Upper lobe of left lung (tissue), 6 donors: ENCODE data around the gene CDT1. TPM values are rescaled to one million over a fixed set of nuclear protein-coding genes. Genes with fewer than 3 reads are reported as not detected.
A peak's percentile ranks its signal among the peaks of the same experiment; 100 is the strongest.

Experiments
- ATAC-seq, 2 donors: fragments of 200-7000 bp; cut with Tn5 transposase; one replicate each; pipeline ENCODE4 v1.9.1; 2022; ENCODE audit warnings: mild to moderate bottlenecking in 2 of 2, moderate library complexity in 2 of 2; ENCODE audit not compliant: low FRiP score in 2 of 2
- DNase-seq, 2 donors: peaks; one replicate each; pipeline ENCODE4 v3.0.0-alpha.2; 2019 to 2020
- H3K27ac ChIP-seq, 4 donors: fragments of 200-600 bp; sonication (generic); one replicate each; pipeline ENCODE4 v1.5.1; 2016 to 2019
- H3K27me3 ChIP-seq, 4 donors: fragments of 200-600 bp; sonication (generic); one replicate each; pipeline ENCODE4 v1.5.1; 2017 to 2019
- H3K36me3 ChIP-seq, 4 donors: fragments of 200-600 bp; sonication (generic); one replicate each; pipeline ENCODE4 v1.5.1; 2016 to 2019
- H3K4me1 ChIP-seq, 4 donors: fragments of 200-600 bp; sonication (generic); one replicate each; pipeline ENCODE4 v1.5.1; 2018 to 2019
- H3K4me3 ChIP-seq, 4 donors: fragments of 200-600 bp; sonication (generic); one replicate each; pipeline ENCODE4 v1.5.1; 2017 to 2019; ENCODE audit warnings: mild to moderate bottlenecking in 2 of 4, moderate library complexity in 1 of 4
- H3K9me3 ChIP-seq, 4 donors: fragments of 200-600 bp; sonication (generic); one replicate each; pipeline ENCODE4 v1.5.1; 2018 to 2019
- CTCF ChIP-seq, 6 experiments: fragments of 450-650 bp in 4 of 6; fragments of 200-600 bp in 2 of 6; sonication (generic) in 2 of 6; IDR thresholded peaks; one replicate each; pipeline ENCODE4 v1.5.1; 2016 to 2019; ENCODE audit warnings: antibody characterized with exemption in 6 of 6
- EP300 ChIP-seq, 4 donors: sonication (generic); formaldehyde crosslinking; IDR thresholded peaks; one replicate each; pipeline ENCODE4 v1.5.1; 2017; ENCODE audit warnings: antibody characterized with exemption in 4 of 4, control low read depth in 2 of 4
- POLR2A ChIP-seq, 4 donors: fragments of 450-650 bp; IDR thresholded peaks; one replicate each; pipeline ENCODE4 v1.5.1; 2016 to 2017; ENCODE audit warnings: antibody characterized with exemption in 4 of 4, mild to moderate bottlenecking in 2 of 4
- POLR2AphosphoS5 ChIP-seq, 2 donors: sonication (generic); formaldehyde crosslinking; IDR thresholded peaks; one replicate each; pipeline ENCODE4 v1.5.1; 2017; ENCODE audit warnings: antibody characterized with exemption in 2 of 2
- WGBS, 2 donors: methylation state at CpG; one replicate each; pipeline ENCODE4 v1.1.5; 2017 to 2018; 5-methylcytosine and 5-hydroxymethylcytosine counted together
- total RNA-seq, 6 donors: library from RNA; depleted of rRNA in 4 of 6; stranded (reverse); fragments of >200 nt in 4 of 6; gene quantifications; one replicate each; pipeline versions ENCODE4 v1.1.0 to v1.2.1, GENCODE V29; 2016 to 2021
- donor health status: DM: no; HTN: no; CAD: no; lungs with moderate emphysema.
- donor health status: DM: no; HTN: yes; CAD: no; lungs with severe emphysema.

CDT1 gene
- total RNA-seq, 6 donors from 2014 or later, result 2.3 to 4.7 (median 3.5) TPM; not detected in 1

GRCh38 chr16:88817785-88818574, 14.4 kb downstream of the CDT1 start:
- 60 to 82% methylated on average over 8 to 40 of the region's 40 CpGs for WGBS, 2 donors
- H3K4me1 ChIP-seq, result peaks cover under 1 to 3% (median 2%) of the 10 kb centered on the region in 4 donors
- H3K4me3 ChIP-seq, result no peak overlapping the region
- H3K27me3 ChIP-seq, result no peaks in the 10 kb centered on the region
- peak overlapping the region in 1 of 4 donors; percentile 10 for H3K27ac ChIP-seq
- H3K9me3 ChIP-seq, result no peaks in the 10 kb centered on the region
- DNase-seq (peak in 1 of 2 donors; percentile 76), ATAC-seq (no peak)
- H3K36me3 ChIP-seq, result peaks cover 8 to 32% (median 24%) of the 10 kb centered on the region in 4 donors
- TF ChIP-seq POLR2A (IDR thresholded peaks at IDR 0.05) (no peak), POLR2AphosphoS5 (IDR thresholded peaks at IDR 0.05) (no peak), EP300 (IDR thresholded peaks at IDR 0.05) (no peak), CTCF (IDR thresholded peaks at IDR 0.05) (no peak)

- Histone ChIP-seq H3K4me1 (no peaks in the 10 kb centered on the region), H3K27me3 (no peaks in the 10 kb centered on the region), H3K27ac (no peak overlapping the region), H3K9me3 (no peaks in the 10 kb centered on the region), H3K36me3 (peaks cover 8 to 35% (median 25%) of the 10 kb centered on the region in 4 donors), H3K4me3 (no peak overlapping the region)
- TF ChIP-seq EP300 (IDR thresholded peaks at IDR 0.05) (no peak), POLR2AphosphoS5 (IDR thresholded peaks at IDR 0.05) (no peak), POLR2A (IDR thresholded peaks at IDR 0.05) (no peak), CTCF (IDR thresholded peaks at IDR 0.05) (no peak)
- ATAC-seq, result no peak
- peak in 1 of 2 donors; percentile 62 for DNase-seq
- 74% methylated on average over 18 of the region's 18 CpGs for WGBS, 2 donors
These were observed 14.9 kb downstream of the CDT1 start for GRCh38 chr16:88818575-88818874.

GRCh38 chr16:88819126-88819525, 15.5 kb downstream of the CDT1 start:
- no peak overlapping the region for H3K27ac ChIP-seq
- H3K27me3 ChIP-seq, result no peaks in the 10 kb centered on the region
- 77 to 83% methylated on average over 10 to 11 of the region's 16 CpGs for WGBS, 2 donors
- TF ChIP-seq POLR2A (IDR thresholded peaks at IDR 0.05) (no peak), CTCF (IDR thresholded peaks at IDR 0.05) (no peak), EP300 (IDR thresholded peaks at IDR 0.05) (no peak), POLR2AphosphoS5 (IDR thresholded peaks at IDR 0.05) (no peak)
- ATAC-seq, result no peak
- H3K36me3 ChIP-seq, result peaks cover 8 to 41% (median 26%) of the 10 kb centered on the region in 4 donors
- DNase-seq, result peak in 1 of 2 donors; percentile 36
- H3K9me3 ChIP-seq, result no peaks in the 10 kb centered on the region
- no peaks in the 10 kb centered on the region for H3K4me1 ChIP-seq
- H3K4me3 ChIP-seq, result no peak overlapping the region

GRCh38 chr16:88820385-88821025, 16.9 kb downstream of the CDT1 start:
- Histone ChIP-seq H3K9me3 (no peaks in the 10 kb centered on the region), H3K27me3 (no peaks in the 10 kb centered on the region), H3K4me1 (no peaks in the 10 kb centered on the region), H3K36me3 (peaks cover 8 to 51% (median 33%) of the 10 kb centered on the region in 4 donors), H3K27ac (no peak overlapping the region), H3K4me3 (no peak overlapping the region)
- no peak for TF ChIP-seq POLR2A (IDR thresholded peaks at IDR 0.05)
- TF ChIP-seq CTCF (IDR thresholded peaks at IDR 0.05), result no peak
- no peak for TF ChIP-seq POLR2AphosphoS5 (IDR thresholded peaks at IDR 0.05)
- no peak for TF ChIP-seq EP300 (IDR thresholded peaks at IDR 0.05)
- DNase-seq, result peak in 1 of 2 donors; percentile 76
- 75 to 87% methylated on average over 4 to 20 of the region's 20 CpGs for WGBS, 2 donors
- ATAC-seq, result no peak
